Dermis lymphatic vessel endothelial cell (primary cell): Measurements from ENCODE around the gene PLEK. TPM values are rescaled to one million over a fixed set of nuclear protein-coding genes. Genes with fewer than 3 reads are reported as not detected.

ENCODE experiments used
- total RNA-seq: library from RNA; depleted of rRNA; stranded (reverse); fragments of >200 nt; gene quantifications from 2 replicates; pipeline ENCODE4 v1.2.1, GENCODE V29; 2014

PLEK gene, protein sequence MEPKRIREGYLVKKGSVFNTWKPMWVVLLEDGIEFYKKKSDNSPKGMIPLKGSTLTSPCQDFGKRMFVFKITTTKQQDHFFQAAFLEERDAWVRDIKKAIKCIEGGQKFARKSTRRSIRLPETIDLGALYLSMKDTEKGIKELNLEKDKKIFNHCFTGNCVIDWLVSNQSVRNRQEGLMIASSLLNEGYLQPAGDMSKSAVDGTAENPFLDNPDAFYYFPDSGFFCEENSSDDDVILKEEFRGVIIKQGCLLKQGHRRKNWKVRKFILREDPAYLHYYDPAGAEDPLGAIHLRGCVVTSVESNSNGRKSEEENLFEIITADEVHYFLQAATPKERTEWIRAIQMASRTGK
- total RNA-seq, result 0.22 TPM in 1 of 2 replicates, not detected in the other

DNA sequence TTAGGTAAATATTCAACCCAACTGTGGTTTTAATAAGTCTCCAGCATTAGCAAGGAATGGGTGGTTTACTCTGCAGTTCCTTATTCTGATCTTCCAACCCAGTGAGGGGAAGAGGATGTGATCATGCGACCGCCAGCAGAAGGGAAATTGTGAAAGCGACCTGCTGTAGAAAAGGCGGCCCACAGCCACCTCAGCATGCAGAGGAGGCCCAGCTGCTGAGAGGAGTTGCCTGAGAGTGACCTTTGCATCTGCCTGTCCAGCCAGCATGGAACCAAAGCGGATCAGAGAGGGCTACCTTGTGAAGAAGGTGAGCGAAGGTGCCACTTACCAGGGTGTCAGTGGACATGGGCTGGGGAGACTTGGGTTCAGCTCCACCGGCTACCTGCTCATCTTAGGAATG is at the start of gene PLEK:
Gene PLEK, plus strand, starts transcription at position 196 of the 400 bp plus-strand sequence. Its CDS starts 70 bp downstream, at position 266.

DNA sequence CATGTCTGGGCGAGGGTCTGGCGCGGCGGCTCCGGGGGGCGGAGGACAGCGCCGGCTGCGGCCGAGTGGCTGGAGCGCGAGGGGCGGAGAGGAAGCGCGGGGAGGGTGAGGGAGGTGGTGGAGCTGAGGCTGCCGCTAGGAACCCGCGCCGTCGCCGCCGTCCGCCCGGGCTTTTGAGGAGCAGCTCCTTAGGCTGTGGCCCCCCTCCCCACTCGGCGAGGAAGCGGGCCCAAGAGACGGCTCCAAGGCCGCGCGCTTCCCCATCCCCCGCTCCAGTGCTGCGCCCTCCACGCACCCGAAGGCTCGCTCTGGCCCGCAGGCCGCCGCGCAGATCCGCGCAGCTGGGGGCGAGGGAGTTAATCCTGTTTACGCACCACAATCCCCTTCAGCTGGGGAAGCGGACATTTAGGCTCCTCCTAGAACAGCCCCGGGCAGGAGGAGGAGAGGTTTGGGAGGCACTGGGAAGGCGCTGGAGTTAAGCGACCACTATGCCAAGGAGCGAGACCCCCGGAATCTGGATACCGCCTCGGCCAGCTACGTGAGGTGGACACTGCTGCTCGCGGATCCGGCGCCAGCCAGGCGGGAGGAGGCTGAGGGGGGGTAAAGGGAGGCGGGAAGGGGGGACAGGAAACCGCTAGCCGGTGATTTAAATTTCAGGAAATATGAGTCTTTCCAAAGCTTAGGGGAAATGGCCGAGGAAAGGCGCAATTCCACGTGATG is 45.5 kb upstream of the PLEK start, which contains the start of gene CNRIP1:
Gene CNRIP1, minus strand, starts transcription at position 552 of the 720 bp plus-strand sequence. Its CDS starts 549 bp downstream, at position 3.

Other genes starting within 250 kb of the PLEK start
- 9.4 and 14.2 TPM in 2 replicates for gene PNO1, start 207.4 kb upstream of the PLEK start, total RNA-seq
- 20.4 and 21.7 TPM in 2 replicates for gene PPP3R1, start 112.8 kb upstream of the PLEK start, total RNA-seq
- gene CNRIP1, start 45.3 kb upstream of the PLEK start, total RNA-seq, result 38.8 and 40.2 TPM in 2 replicates
- gene FBXO48, start 102.0 kb downstream of the PLEK start, total RNA-seq, result 0.33 and 0.34 TPM in 2 replicates
- gene APLF, start 102.3 kb downstream of the PLEK start, total RNA-seq, result 6.7 and 6.9 TPM in 2 replicates